Measurements from ENCODE around the gene HCRTR2. TPM values are rescaled to one million over a fixed set of nuclear protein-coding genes. Genes with fewer than 3 reads are reported as not detected.
"Not testable (repeated sequence)": the region's sequence is repeated elsewhere in the genome, so short reads cannot be mapped to it uniquely, and the experiment has no call there.

Gene HCRTR2
- total RNA-seq, 2 donors from 2014 or later, result not detected

- 51 to 60% methylated on average over 4 of the region's 4 CpGs for WGBS, 2 donors
- intact Hi-C loops (cut with DNase I), result no loop called here
- DNase-seq, result no peak
- ATAC-seq, result no peak
- H3K27me3 ChIP-seq, result peaks cover 0 to 3% of the 10 kb centered on the region in 2 donors
- no peak overlapping the region for H3K4me3 ChIP-seq
- H3K9me3 ChIP-seq, result no peaks in the 10 kb centered on the region
- TF ChIP-seq POLR2A (IDR thresholded peaks at IDR 0.05), result no peak
- TF ChIP-seq, protein P1, sequence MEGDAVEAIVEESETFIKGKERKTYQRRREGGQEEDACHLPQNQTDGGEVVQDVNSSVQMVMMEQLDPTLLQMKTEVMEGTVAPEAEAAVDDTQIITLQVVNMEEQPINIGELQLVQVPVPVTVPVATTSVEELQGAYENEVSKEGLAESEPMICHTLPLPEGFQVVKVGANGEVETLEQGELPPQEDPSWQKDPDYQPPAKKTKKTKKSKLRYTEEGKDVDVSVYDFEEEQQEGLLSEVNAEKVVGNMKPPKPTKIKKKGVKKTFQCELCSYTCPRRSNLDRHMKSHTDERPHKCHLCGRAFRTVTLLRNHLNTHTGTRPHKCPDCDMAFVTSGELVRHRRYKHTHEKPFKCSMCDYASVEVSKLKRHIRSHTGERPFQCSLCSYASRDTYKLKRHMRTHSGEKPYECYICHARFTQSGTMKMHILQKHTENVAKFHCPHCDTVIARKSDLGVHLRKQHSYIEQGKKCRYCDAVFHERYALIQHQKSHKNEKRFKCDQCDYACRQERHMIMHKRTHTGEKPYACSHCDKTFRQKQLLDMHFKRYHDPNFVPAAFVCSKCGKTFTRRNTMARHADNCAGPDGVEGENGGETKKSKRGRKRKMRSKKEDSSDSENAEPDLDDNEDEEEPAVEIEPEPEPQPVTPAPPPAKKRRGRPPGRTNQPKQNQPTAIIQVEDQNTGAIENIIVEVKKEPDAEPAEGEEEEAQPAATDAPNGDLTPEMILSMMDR (IDR thresholded peaks at IDR 0.05), result no peak
- no peak overlapping the region for H3K27ac ChIP-seq
- no peaks in the 10 kb centered on the region for H3K4me1 ChIP-seq
- H3K36me3 ChIP-seq (replicated peaks in 1 of 2; ENCODE audit: insufficient read depth in 1 of 2, low read depth in 2 of 2), result no peaks in the 10 kb centered on the region
These were observed 106.9 kb downstream of the HCRTR2 start for GRCh38 chr6:55281215-55281614.

DNA sequence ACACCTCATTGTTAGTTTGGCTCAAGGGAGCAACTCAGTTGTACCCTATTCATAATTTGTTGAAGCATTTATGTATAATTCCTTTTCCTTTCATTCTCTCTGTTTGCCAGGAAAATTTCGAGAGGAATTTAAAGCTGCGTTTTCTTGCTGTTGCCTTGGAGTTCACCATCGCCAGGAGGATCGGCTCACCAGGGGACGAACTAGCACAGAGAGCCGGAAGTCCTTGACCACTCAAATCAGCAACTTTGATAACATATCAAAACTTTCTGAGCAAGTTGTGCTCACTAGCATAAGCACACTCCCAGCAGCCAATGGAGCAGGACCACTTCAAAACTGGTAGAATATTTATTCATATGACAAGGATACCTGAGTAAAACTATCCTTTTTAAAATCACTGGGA is 107.8 kb downstream of the HCRTR2 start:
- no peak overlapping the region for H3K4me3 ChIP-seq
- TF ChIP-seq POLR2A (IDR thresholded peaks at IDR 0.05), result no peak
- TF ChIP-seq, protein P1 (IDR thresholded peaks at IDR 0.05), result no peak
- intact Hi-C loops (cut with DNase I), result no loop called here
- no peaks in the 10 kb centered on the region for H3K4me1 ChIP-seq
- 36 to 40% methylated on average over 6 of the region's 6 CpGs for WGBS, 2 donors
- no peaks in the 10 kb centered on the region for H3K36me3 ChIP-seq (replicated peaks in 1 of 2; ENCODE audit: insufficient read depth in 1 of 2, low read depth in 2 of 2)
- H3K27ac ChIP-seq, result no peak overlapping the region
- H3K9me3 ChIP-seq, result no peaks in the 10 kb centered on the region
- no peaks in the 10 kb centered on the region for H3K27me3 ChIP-seq
- DNase-seq (no peak), ATAC-seq (no peak)

- Histone ChIP-seq H3K4me1 (no peaks in the 10 kb centered on the region), H3K4me3 (no peak overlapping the region), H3K36me3 (replicated peaks in 1 of 2; ENCODE audit: insufficient read depth in 1 of 2, low read depth in 2 of 2) (no peaks in the 10 kb centered on the region), H3K9me3 (no peaks in the 10 kb centered on the region), H3K27me3 (no peaks in the 10 kb centered on the region), H3K27ac (no peak overlapping the region)
- ATAC-seq (no peak), DNase-seq (no peak)
- TF ChIP-seq, protein P1 (IDR thresholded peaks at IDR 0.05), result no peak
- no peak for TF ChIP-seq POLR2A (IDR thresholded peaks at IDR 0.05)
- intact Hi-C loops (cut with DNase I), result no loop called here
- WGBS, 2 donors, result 61 to 68% methylated on average over 2 of the region's 2 CpGs
These were observed 112.5 kb downstream of the HCRTR2 start for GRCh38 chr6:55286824-55287223.

- TF ChIP-seq, protein P1 (IDR thresholded peaks at IDR 0.05), result no peak
- TF ChIP-seq POLR2A (IDR thresholded peaks at IDR 0.05), result no peak
- no peaks in the 10 kb centered on the region for H3K27me3 ChIP-seq
- no peaks in the 10 kb centered on the region for H3K36me3 ChIP-seq (replicated peaks in 1 of 2; ENCODE audit: insufficient read depth in 1 of 2, low read depth in 2 of 2)
- H3K9me3 ChIP-seq, result no peaks in the 10 kb centered on the region
- H3K4me3 ChIP-seq, result no peak overlapping the region
- no peak for DNase-seq
- 79 to 96% methylated on average over 2 of the region's 2 CpGs for WGBS, 2 donors
- intact Hi-C loops (cut with DNase I), result no loop called here
- ATAC-seq, result no peak
- no peaks in the 10 kb centered on the region for H3K4me1 ChIP-seq
- no peak overlapping the region for H3K27ac ChIP-seq
These were observed 116.4 kb downstream of the HCRTR2 start for GRCh38 chr6:55290736-55291135.

GRCh38 chr6:55293116-55293515 is 118.8 kb downstream of the HCRTR2 start:
- 19 to 21% methylated on average over 2 of the region's 2 CpGs for WGBS, 2 donors
- H3K27ac ChIP-seq, result no peak overlapping the region
- H3K4me1 ChIP-seq, result no peaks in the 10 kb centered on the region
- no peak for ATAC-seq
- TF ChIP-seq, protein P1 (IDR thresholded peaks at IDR 0.05), result peak in 3 of 7 experiments; percentile 8 to 23 (median 14)
- TF ChIP-seq POLR2A (IDR thresholded peaks at IDR 0.05), result no peak
- no peaks in the 10 kb centered on the region for H3K27me3 ChIP-seq
- H3K36me3 ChIP-seq (replicated peaks in 1 of 2; ENCODE audit: insufficient read depth in 1 of 2, low read depth in 2 of 2), result no peaks in the 10 kb centered on the region
- intact Hi-C loops (cut with DNase I), result no loop called here
- no peaks in the 10 kb centered on the region for H3K9me3 ChIP-seq
- no peak for DNase-seq
- no peak overlapping the region for H3K4me3 ChIP-seq

- H3K4me1 ChIP-seq; H3K4me3 ChIP-seq; intact Hi-C loops (cut with DNase I); H3K27ac ChIP-seq; DNase-seq; H3K27me3 ChIP-seq; ATAC-seq; H3K9me3 ChIP-seq; H3K36me3 ChIP-seq (replicated peaks in 1 of 2; ENCODE audit: insufficient read depth in 1 of 2, low read depth in 2 of 2): not testable (repeated sequence)
- whole genome bisulfite sequencing, 2 donors, result 91 to 94% methylated on average over 3 of the region's 3 CpGs
These were observed 122.9 kb downstream of the HCRTR2 start for GRCh38 chr6:55297214-55297613.
